Thymus (tissue), 11 donors: ENCODE results near the gene TP53BP2. TPM values are rescaled to one million over a fixed set of nuclear protein-coding genes. Genes with fewer than 3 reads are reported as not detected.

Experiments used
- DNase-seq, 9 donors: peaks; one replicate each; pipeline ENCODE4 v3.0.0-alpha.2; 2013; ENCODE audit warnings: low spot score in 9 of 9, low read depth in 6 of 9, missing footprints in 1 of 9
- H3K27ac ChIP-seq, 2 donors: one replicate each; pipeline ENCODE4 v1.5.1; 2013; ENCODE audit warnings: control low read depth in 1 of 2, low read depth in 1 of 2, low read length in 1 of 2, mild to moderate bottlenecking in 1 of 2, moderate library complexity in 1 of 2
- H3K27me3 ChIP-seq, 2 donors: one replicate each; pipeline ENCODE4 v1.5.1; 2013; ENCODE audit warnings: low read length in 1 of 2; ENCODE audit not compliant: control insufficient read depth in 2 of 2, insufficient read depth in 1 of 2
- H3K36me3 ChIP-seq, 2 donors: one replicate each; pipeline ENCODE4 v1.5.1; 2013; ENCODE audit warnings: low read length in 1 of 2, mild to moderate bottlenecking in 1 of 2, moderate library complexity in 1 of 2; ENCODE audit not compliant: control insufficient read depth in 2 of 2, insufficient read depth in 2 of 2
- H3K4me1 ChIP-seq, 2 donors: one replicate each; pipeline ENCODE4 v1.5.1; 2013; ENCODE audit warnings: low read length in 2 of 2; ENCODE audit not compliant: control insufficient read depth in 2 of 2, insufficient read depth in 2 of 2
- H3K4me3 ChIP-seq, 2 donors: one replicate each; pipeline ENCODE4 v1.5.1; 2013; ENCODE audit warnings: low read length in 2 of 2, control low read depth in 1 of 2, mild to moderate bottlenecking in 1 of 2
- H3K9me3 ChIP-seq, 2 donors: one replicate each; pipeline ENCODE4 v1.5.1; 2013; ENCODE audit warnings: low read length in 1 of 2, mild to moderate bottlenecking in 1 of 2; ENCODE audit not compliant: control insufficient read depth in 2 of 2, insufficient read depth in 1 of 2
- WGBS: extraction: QIAGEN DNeasy Blood & Tissue Kit; methylation state at CpG from one replicate; pipeline ENCODE4 v1.1.7; 2013; 5-methylcytosine and 5-hydroxymethylcytosine counted together
- polyA plus RNA-seq: library from polyadenylated mRNA; stranded (reverse); fragments of 200-250 nt; gene quantifications from one replicate; pipeline ENCODE4 v1.2.3, GENCODE V29; 2013
- total RNA-seq: library from RNA; stranded (reverse); fragments of 120-200 nt; gene quantifications from one replicate; pipeline ENCODE4 v1.2.4, GENCODE V29; 2013
- donor health status: healthy.

Gene TP53BP2
- total and polyA plus RNA-seq, 2 donors: 15.2 to 23.3 TPM

DNA sequence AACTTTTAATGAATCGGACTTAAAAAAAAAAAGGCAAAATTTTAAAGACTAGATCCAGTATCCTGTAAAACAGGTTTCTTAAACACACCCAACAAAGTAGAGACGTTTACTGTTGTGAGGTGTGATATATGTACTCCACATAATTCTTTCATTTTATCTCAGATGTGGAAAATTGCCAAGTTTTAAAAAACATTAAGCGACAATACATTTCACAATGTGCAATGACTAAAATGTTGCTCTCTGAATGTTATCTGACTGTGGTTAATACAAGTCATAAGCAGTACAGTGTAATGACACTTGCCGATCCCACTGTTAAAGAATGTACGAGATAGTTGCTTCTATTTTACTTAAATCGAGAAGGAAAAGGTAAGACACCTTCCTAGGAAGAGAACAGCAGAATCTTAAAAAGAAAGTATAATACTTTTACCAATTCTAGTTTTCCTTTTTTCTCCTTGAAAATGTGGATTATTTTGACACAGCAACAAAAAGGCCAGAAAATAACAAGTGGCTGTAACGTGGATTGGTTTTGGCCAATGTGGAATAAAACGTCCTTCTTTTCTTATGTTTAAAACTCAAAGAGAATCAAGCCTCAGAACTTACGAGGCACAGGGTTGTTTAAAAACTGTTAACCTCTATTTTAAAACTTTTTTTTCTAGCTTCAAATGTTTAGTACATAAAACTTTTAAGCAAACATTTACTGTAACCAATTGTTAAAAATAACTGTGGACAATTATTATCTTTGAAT is 51.4 kb downstream of the TP53BP2 start:
- no peak overlapping the region for H3K4me3 ChIP-seq
- no peaks in the 10 kb centered on the region for H3K27me3 ChIP-seq
- no peak for DNase-seq
- no peaks in the 10 kb centered on the region for H3K4me1 ChIP-seq
- no peak overlapping the region for H3K27ac ChIP-seq
- H3K36me3 ChIP-seq: peaks cover 21 to 41% of the 10 kb centered on the region in 2 donors
- WGBS: 96% methylated on average over 9 of the region's 9 CpGs
- no peaks in the 10 kb centered on the region for H3K9me3 ChIP-seq

DNA sequence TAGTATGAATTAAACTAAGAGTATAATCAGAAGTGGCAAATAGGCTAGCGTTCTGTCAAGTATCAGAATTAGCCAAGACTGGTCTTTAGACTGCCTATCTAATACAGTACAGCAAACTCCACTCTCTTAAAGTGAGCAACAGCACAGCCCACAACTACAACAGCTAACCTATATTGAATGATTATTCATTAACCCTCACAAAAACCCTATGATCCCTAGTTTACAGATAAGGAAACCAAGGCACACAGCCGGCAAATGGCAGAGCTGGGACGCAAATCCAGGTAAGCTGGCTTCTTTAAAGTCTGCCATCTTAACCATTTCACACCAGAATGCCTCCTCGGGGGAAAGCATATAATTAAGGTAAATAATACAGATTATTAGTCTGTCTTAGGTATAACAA is 52.0 kb downstream of the TP53BP2 start:
- H3K27ac ChIP-seq: no peak overlapping the region
- no peaks in the 10 kb centered on the region for H3K27me3 ChIP-seq
- DNase-seq: no peak

GRCh38 chr1:223792046-223792445 is 53.7 kb downstream of the TP53BP2 start:
- no peaks in the 10 kb centered on the region for H3K4me1 ChIP-seq
- DNase-seq: no peak
- 94% methylated on average over 2 of the region's 2 CpGs for WGBS
- H3K9me3 ChIP-seq: no peaks in the 10 kb centered on the region
- H3K36me3 ChIP-seq: peaks cover 14 to 32% of the 10 kb centered on the region in 2 donors
- H3K4me3 ChIP-seq: no peak overlapping the region
- H3K27me3 ChIP-seq: no peaks in the 10 kb centered on the region
- H3K27ac ChIP-seq: no peak overlapping the region

More for the DNA sequence above, 52.0 kb downstream of the TP53BP2 start:
- H3K4me1 ChIP-seq: no peaks in the 10 kb centered on the region
- H3K36me3 ChIP-seq: peaks cover 21 to 36% of the 10 kb centered on the region in 2 donors
- no peaks in the 10 kb centered on the region for H3K9me3 ChIP-seq
- over 99% methylated on average over 4 of the region's 4 CpGs for WGBS
- no peak overlapping the region for H3K4me3 ChIP-seq

GRCh38 chr1:223788746-223789415 is 56.9 kb downstream of the TP53BP2 start:
- Histone ChIP-seq H3K4me1 (no peaks in the 10 kb centered on the region), H3K27me3 (no peaks in the 10 kb centered on the region), H3K4me3 (no peak overlapping the region), H3K9me3 (no peaks in the 10 kb centered on the region), H3K36me3 (peaks cover 4 to 24% of the 10 kb centered on the region in 2 donors), H3K27ac (no peak overlapping the region)
- WGBS: 96% methylated on average over 4 of the region's 4 CpGs
- DNase-seq: no peak

GRCh38 chr1:223785808-223786207 is 59.9 kb downstream of the TP53BP2 start:
- no peaks in the 10 kb centered on the region for H3K4me1 ChIP-seq
- H3K36me3 ChIP-seq: peaks cover 8 to 36% of the 10 kb centered on the region in 2 donors
- 95% methylated on average over 5 of the region's 5 CpGs for WGBS
- no peak for DNase-seq
- H3K9me3 ChIP-seq: no peaks in the 10 kb centered on the region
- H3K4me3 ChIP-seq: no peak overlapping the region
- H3K27ac ChIP-seq: no peak overlapping the region
- H3K27me3 ChIP-seq: no peaks in the 10 kb centered on the region

- Histone ChIP-seq H3K4me3 (no peak overlapping the region), H3K27ac (no peak overlapping the region), H3K27me3 (no peaks in the 10 kb centered on the region), H3K9me3 (no peaks in the 10 kb centered on the region), H3K4me1 (no peaks in the 10 kb centered on the region), H3K36me3 (peaks cover 13 to 47% of the 10 kb centered on the region in 2 donors)
- WGBS: 98% methylated on average over 4 of the region's 4 CpGs
- DNase-seq: no peak
Measured at GRCh38 chr1:223784541-223784940, 61.2 kb downstream of the TP53BP2 start.

DNA sequence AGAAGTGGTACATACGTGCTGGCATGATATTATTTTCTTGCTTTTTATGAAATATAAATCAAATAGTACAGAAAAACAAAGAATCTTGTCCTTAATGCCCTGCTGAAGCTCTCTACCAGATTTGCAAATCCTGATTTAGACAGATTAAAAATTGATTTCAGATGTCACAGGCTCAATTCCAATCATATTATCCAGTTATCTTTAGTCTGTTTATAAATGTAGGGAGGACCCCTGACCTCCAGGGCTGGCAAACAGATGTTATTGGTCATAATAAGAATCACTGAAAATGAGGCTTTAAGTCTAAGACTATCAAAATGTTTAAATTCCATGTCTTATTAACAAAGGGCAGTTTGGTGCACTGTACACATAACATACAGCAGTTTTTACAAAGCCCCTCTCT is 62.1 kb downstream of the TP53BP2 start:
- H3K4me3 ChIP-seq: no peak overlapping the region
- peaks cover 17 to 56% of the 10 kb centered on the region in 2 donors for H3K36me3 ChIP-seq
- WGBS: 51% methylated on average over 1 of the region's 1 CpG
- H3K27me3 ChIP-seq: no peaks in the 10 kb centered on the region
- no peak for DNase-seq
- no peaks in the 10 kb centered on the region for H3K4me1 ChIP-seq
- no peak overlapping the region for H3K27ac ChIP-seq
- H3K9me3 ChIP-seq: no peaks in the 10 kb centered on the region

GRCh38 chr1:223780949-223781348 is 64.8 kb downstream of the TP53BP2 start:
- no peak for DNase-seq
- no peaks in the 10 kb centered on the region for H3K4me1 ChIP-seq
- no peak overlapping the region for H3K4me3 ChIP-seq
- H3K36me3 ChIP-seq: peaks cover 28 to 68% of the 10 kb centered on the region in 2 donors
- no peaks in the 10 kb centered on the region for H3K27me3 ChIP-seq
- H3K27ac ChIP-seq: no peak overlapping the region
- no peaks in the 10 kb centered on the region for H3K9me3 ChIP-seq
- WGBS: 79% methylated on average over 6 of the region's 6 CpGs

DNA sequence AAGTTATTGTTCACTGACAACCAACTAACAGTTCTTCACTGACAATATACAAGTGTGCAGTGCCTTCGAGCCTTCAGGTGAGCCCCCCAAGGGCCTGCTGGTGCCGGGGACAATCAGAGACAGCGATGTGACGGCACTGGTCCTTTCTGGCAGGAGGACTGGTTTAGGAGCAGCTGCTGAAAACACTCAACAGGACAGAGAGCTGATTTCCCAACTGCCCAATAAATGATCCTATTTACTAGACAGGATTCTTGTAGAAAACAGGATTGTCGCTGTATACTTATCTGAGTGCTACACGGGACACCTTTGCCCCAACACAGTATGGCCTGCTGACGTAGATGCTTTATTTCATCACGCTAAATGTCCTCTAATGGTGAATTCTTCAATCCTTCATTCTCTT is 65.4 kb downstream of the TP53BP2 start:
- Histone ChIP-seq H3K27ac (no peak overlapping the region), H3K9me3 (no peaks in the 10 kb centered on the region), H3K36me3 (peaks cover 30 to 66% of the 10 kb centered on the region in 2 donors), H3K4me3 (no peak overlapping the region), H3K4me1 (no peaks in the 10 kb centered on the region), H3K27me3 (no peaks in the 10 kb centered on the region)
- DNase-seq: no peak
- 98% methylated on average over 8 of the region's 8 CpGs for WGBS
